HUES48 (cell line): Measurements from ENCODE around the gene MARCHF3.

Experiments used
- H3K27ac ChIP-seq: one replicate; pipeline ENCODE4 v1.7.0; 2013; ENCODE audit warnings: low read depth, low read length, inconsistent platforms
- H3K27me3 ChIP-seq: 2 replicates; pipeline ENCODE4 v1.6.1; 2013; ENCODE audit warnings: mild to moderate bottlenecking, low read length; ENCODE audit not compliant: control insufficient read depth, insufficient read depth
- H3K36me3 ChIP-seq: 2 replicates; pipeline ENCODE4 v1.6.1; 2013; ENCODE audit warnings: low read length; ENCODE audit not compliant: control insufficient read depth, insufficient read depth
- H3K4me1 ChIP-seq: 2 replicates; pipeline ENCODE4 v1.6.1; 2013; ENCODE audit warnings: mild to moderate bottlenecking, low read length; ENCODE audit not compliant: control insufficient read depth, insufficient read depth
- H3K4me3 ChIP-seq: 2 replicates; pipeline ENCODE4 v1.5.1; 2013; ENCODE audit warnings: mild to moderate bottlenecking, low read depth, low read length
- H3K9ac ChIP-seq: 2 replicates; pipeline ENCODE4 v1.6.1; 2013; ENCODE audit warnings: mild to moderate bottlenecking, low read depth, low read length, moderate library complexity
- H3K9me3 ChIP-seq: 2 replicates; pipeline ENCODE4 v1.6.1; 2013; ENCODE audit warnings: low read length; ENCODE audit not compliant: control insufficient read depth, insufficient read depth

Gene MARCHF3

DNA sequence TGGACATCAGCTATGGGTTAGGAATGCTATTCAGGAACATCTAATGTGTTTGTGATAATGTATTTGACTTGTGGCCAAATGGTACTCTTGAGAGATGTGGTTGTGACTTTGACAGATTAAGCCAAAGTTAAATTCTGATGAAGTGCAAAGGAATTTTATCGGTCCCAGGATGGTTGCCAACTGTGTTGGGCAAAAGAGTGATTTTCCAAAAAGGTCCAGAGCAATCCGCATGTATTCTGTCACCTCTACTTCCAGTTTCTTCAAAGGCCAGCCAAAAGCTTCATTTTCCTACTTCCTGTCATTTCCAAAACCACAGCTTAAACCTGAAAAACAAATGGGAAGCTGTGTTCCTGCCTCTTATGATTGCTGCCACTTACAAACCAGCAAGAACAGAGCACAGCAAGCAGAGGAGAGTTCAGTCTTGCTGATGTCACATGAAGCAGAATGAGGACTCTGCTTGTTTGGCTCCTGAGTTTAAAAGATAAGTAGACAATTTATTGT lies 59.8 kb downstream of the MARCHF3 start:
- no peaks in the 10 kb centered on the region for H3K9me3 ChIP-seq

DNA sequence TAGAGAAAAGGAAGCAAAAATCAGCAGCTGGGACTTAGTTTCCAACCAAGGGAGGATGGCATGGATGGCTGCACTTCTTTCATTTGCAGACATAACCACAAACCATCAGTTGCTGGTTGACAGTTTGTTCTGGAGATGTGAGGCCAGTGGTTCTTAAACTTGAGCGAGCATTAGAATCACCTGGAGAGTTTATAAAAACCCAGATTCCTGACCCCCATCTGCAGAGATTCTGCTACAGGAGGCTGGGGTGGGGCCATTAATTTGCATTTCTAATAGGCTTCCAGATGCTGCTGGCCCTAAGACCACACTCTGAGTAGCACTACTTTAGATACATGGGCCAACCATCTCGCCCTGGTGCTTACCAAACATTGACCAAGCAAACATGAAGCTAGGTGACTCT lies 60.8 kb downstream of the MARCHF3 start:
- Histone ChIP-seq H3K9me3 (no peaks in the 10 kb centered on the region), H3K4me3 (no peak overlapping the region), H3K27ac (no peak overlapping the region), H3K36me3 (no peaks in the 10 kb centered on the region), H3K9ac (no peak overlapping the region), H3K27me3 (no peaks in the 10 kb centered on the region), H3K4me1 (peaks cover 16% of the 10 kb centered on the region)

More for the DNA sequence above, 59.8 kb downstream of the MARCHF3 start:
- no peak overlapping the region for H3K9ac ChIP-seq
- H3K4me3 ChIP-seq, result no peak overlapping the region
- H3K36me3 ChIP-seq, result no peaks in the 10 kb centered on the region
- H3K27me3 ChIP-seq, result no peaks in the 10 kb centered on the region
- H3K27ac ChIP-seq, result no peak overlapping the region
- H3K4me1 ChIP-seq, result peaks cover 17% of the 10 kb centered on the region

DNA sequence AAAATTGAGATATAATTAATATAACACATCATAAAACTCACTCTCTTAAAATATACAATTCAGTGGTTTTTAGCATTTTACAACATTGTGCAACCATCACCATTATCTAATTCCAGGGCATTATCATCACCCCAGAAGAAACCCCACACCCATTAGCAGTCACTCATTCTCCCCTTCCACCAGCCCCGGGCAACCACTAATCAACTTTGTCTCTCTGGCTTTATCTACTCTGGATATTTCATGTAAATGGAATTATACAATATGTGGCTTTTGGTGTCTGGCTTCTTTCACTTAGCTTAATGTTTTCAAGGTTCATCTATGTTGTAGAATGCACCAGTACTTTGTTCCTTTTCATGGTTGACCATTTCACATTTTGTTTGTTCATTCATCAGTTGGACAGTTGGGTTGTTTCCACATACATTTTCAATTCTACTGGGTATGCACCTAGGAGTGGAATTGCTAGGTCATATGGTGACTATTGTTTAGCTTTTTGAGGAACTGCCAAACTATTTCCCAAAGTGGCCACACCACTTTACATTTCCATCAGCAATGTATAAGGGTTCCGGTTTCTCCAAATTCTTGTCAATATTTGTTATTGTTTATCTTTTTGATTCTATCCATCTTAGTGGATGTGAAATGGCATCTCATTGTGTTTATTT lies 62.4 kb downstream of the MARCHF3 start:
- H3K4me1 ChIP-seq, result peaks cover 10% of the 10 kb centered on the region
- H3K4me3 ChIP-seq, result no peak overlapping the region
- H3K27me3 ChIP-seq, result no peaks in the 10 kb centered on the region
- no peaks in the 10 kb centered on the region for H3K9me3 ChIP-seq
- H3K9ac ChIP-seq, result no peak overlapping the region
- H3K36me3 ChIP-seq, result no peaks in the 10 kb centered on the region
- no peak overlapping the region for H3K27ac ChIP-seq

DNA sequence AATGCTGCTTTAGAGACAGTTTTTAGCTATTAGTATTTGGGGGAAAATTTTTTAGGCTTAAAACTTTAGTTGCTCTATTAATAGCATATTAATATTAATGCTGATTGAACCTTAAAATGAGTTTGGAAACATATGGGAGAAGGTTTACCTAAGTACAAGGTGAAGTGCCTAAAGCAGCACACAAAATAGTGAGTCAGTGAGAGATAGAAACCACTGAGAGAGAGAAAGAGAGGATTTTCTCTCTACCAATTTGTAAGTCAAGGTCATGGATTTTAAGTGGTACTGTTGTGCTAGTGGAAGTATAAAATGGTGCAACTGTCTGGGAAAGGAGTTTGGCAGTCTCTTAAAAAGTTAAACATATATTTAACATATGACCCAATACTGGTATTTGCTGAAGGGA lies 64.9 kb downstream of the MARCHF3 start:
- Histone ChIP-seq H3K27me3 (no peaks in the 10 kb centered on the region), H3K9me3 (no peaks in the 10 kb centered on the region), H3K4me1 (peaks cover 13% of the 10 kb centered on the region), H3K27ac (no peak overlapping the region), H3K36me3 (no peaks in the 10 kb centered on the region), H3K4me3 (no peak overlapping the region), H3K9ac (no peak overlapping the region)

DNA sequence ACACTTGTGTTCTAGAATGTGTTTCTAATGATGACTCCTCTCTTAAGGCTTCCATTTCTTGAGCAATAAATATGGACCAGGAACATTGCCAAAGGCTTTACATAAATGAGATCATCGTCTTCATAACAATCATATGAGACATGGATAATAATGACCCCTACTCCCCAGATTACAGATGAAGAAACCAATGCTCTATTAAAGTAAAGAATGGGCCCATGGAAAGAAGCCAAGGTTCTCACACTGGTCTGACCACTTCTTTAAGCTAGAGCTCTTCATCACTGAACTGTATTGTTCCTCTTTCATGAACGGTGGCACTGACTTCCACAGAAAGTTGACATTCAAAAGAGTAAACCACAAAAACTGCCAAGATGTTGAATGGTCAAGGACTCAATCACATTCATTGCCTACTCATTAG lies 65.3 kb downstream of the MARCHF3 start:
- no peaks in the 10 kb centered on the region for H3K36me3 ChIP-seq
- no peaks in the 10 kb centered on the region for H3K27me3 ChIP-seq
- H3K4me3 ChIP-seq, result no peak overlapping the region
- H3K4me1 ChIP-seq, result peaks cover 13% of the 10 kb centered on the region
- no peak overlapping the region for H3K9ac ChIP-seq
- no peak overlapping the region for H3K27ac ChIP-seq
- H3K9me3 ChIP-seq, result no peaks in the 10 kb centered on the region

DNA sequence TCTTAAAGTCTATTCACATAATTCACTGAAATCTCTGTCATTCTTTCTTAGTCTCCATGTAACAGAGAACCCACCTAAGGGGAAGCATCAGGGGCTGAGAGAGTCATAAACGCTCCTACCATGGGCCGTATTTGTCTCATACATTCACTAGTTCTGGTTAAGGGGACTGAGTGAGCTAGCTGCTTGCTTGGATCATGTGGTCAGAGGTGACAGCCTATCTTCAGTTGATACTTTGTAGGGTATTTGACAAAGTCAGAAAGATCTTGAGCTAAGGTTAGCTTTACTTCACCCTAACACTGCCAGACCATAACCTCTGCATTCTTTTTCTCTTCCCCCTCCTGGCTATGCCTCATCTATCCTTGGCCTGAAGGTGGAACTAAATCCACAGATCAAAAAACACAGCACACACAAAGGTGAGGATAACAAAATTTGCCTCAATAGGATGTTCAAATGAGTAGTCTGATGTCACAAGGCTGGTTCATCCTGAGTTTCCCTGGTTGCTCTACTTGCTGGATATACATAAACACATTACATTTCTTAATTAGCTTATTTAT lies 66.5 kb downstream of the MARCHF3 start:
- H3K4me3 ChIP-seq, result no peak overlapping the region
- no peaks in the 10 kb centered on the region for H3K27me3 ChIP-seq
- H3K9me3 ChIP-seq, result no peaks in the 10 kb centered on the region
- no peak overlapping the region for H3K9ac ChIP-seq
- no peak overlapping the region for H3K27ac ChIP-seq
- H3K36me3 ChIP-seq, result no peaks in the 10 kb centered on the region
- H3K4me1 ChIP-seq, result peaks cover 11% of the 10 kb centered on the region

DNA sequence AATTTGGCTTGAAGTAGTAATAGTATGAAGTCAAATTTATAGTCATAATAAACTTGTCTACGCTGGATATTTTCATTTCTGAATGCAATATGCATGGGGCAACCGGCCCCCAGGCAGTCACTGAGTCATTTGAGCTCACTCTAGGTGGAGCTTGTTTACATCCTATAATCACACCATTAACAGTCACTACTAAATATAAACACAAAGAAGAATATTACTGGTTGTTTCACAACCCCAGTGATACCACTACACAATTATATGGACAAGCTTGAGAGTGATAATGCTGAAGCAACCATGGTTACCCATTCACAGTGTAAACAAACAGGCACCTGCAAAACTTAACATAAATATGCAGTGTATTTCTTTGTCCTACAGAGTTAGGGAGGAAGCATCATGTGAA lies 68.7 kb downstream of the MARCHF3 start:
- H3K27ac ChIP-seq, result no peak overlapping the region
- H3K9ac ChIP-seq, result no peak overlapping the region
- peaks cover 11% of the 10 kb centered on the region for H3K4me1 ChIP-seq
- no peaks in the 10 kb centered on the region for H3K36me3 ChIP-seq
- H3K9me3 ChIP-seq, result no peaks in the 10 kb centered on the region
- no peak overlapping the region for H3K4me3 ChIP-seq
- no peaks in the 10 kb centered on the region for H3K27me3 ChIP-seq

DNA sequence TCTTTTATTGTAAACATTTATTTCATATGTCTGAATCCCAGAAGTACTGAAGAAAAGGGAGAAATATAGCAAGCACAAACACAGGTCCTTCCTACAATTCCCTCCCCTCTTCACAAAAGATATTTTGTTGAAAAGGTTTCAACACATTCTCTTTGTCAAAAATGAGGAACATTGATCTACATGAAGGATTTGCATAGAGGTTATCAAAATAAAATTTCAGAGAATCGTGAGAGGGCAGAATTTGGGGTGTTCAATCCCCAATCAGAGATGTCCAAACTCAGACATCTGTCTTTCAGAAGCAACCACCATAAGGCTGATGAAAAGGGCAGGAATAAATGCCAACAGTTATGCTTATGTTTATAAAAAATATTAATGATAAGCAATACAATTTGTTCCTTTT lies 69.2 kb downstream of the MARCHF3 start:
- Histone ChIP-seq H3K27ac (no peak overlapping the region), H3K4me3 (no peak overlapping the region), H3K9me3 (no peaks in the 10 kb centered on the region), H3K4me1 (peaks cover 11% of the 10 kb centered on the region), H3K27me3 (no peaks in the 10 kb centered on the region), H3K9ac (no peak overlapping the region), H3K36me3 (no peaks in the 10 kb centered on the region)

DNA sequence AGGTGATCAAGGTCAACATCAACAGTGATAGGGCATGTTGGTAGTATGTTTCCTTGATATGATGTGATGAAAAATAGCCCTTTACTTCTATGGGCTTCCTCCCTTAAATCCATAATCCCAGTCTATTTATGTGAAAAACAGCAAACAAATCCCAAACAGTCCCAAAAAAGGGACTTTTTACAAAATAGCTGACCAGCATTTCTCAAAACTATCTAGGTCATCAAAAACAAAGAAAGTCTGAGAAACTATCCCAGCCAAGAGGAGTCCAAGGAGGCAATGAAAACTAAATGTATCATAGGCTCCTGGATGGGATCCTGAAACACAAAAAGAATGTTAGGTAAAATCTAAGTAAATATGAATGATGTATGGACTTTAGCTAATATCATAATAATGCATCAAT lies 71.2 kb downstream of the MARCHF3 start:
- H3K4me1 ChIP-seq, result peaks cover 8% of the 10 kb centered on the region
- H3K4me3 ChIP-seq, result no peak overlapping the region
- H3K27ac ChIP-seq, result no peak overlapping the region
- no peaks in the 10 kb centered on the region for H3K27me3 ChIP-seq
- no peak overlapping the region for H3K9ac ChIP-seq
- no peaks in the 10 kb centered on the region for H3K36me3 ChIP-seq
- no peaks in the 10 kb centered on the region for H3K9me3 ChIP-seq

DNA sequence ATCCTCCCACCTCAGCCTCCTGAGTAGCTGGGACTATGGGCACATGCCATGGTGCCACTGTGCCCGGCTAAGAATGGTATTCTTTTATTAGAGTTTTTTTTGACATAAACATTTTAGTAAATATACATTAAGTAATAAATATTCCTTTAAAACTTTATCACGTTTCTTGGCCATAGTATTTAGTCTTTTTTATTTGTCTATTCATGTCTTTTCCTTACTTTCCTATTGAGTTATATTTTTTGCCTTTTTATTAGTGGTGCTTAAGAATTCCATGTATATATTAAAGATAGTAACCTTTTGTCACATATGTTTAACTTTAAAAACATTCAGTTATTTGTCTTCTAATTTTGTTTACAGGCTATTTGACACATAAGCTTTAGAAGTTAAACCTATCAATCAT lies 73.4 kb downstream of the MARCHF3 start:
- H3K36me3 ChIP-seq, result no peaks in the 10 kb centered on the region
- H3K4me3 ChIP-seq, result no peak overlapping the region
- H3K9ac ChIP-seq, result no peak overlapping the region
- no peak overlapping the region for H3K27ac ChIP-seq
- H3K4me1 ChIP-seq, result peaks cover 7% of the 10 kb centered on the region
- H3K9me3 ChIP-seq, result no peaks in the 10 kb centered on the region
- no peaks in the 10 kb centered on the region for H3K27me3 ChIP-seq

DNA sequence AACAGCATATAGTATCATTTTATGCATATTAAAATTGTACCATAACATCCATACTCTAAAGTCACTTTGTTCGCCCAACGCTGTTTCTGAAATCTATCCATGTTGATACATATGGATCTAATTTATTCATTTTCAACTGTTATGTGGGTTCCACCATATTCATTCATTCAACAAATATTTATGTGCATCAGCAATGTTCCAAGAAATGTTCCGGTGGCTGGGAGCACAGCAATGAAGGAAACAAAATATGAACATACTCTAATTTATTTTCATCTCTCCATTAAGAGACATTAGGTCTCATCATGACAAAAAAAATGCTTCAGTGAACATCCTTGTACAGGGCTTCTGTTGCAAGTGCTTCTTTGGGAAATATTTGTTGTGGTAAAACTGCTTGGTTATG lies 75.4 kb downstream of the MARCHF3 start:
- no peak overlapping the region for H3K4me3 ChIP-seq
- no peak overlapping the region for H3K9ac ChIP-seq
- no peaks in the 10 kb centered on the region for H3K36me3 ChIP-seq
- no peaks in the 10 kb centered on the region for H3K4me1 ChIP-seq
- no peaks in the 10 kb centered on the region for H3K27me3 ChIP-seq
- no peaks in the 10 kb centered on the region for H3K9me3 ChIP-seq
- no peak overlapping the region for H3K27ac ChIP-seq
